SK-N-SH (cell line): Measurements from ENCODE around the gene UGCG.

Experiments used
- CTCF ChIP-seq: fragments of 200-600 bp; sonication (generic); IDR thresholded peaks from 2 replicates; pipeline ENCODE4 v1.6.1; 2017; ENCODE audit warnings: antibody characterized with exemption, mild to moderate bottlenecking, moderate library complexity
- JUND ChIP-seq: IDR thresholded peaks from 2 replicates; pipeline ENCODE4 v1.4.0; 2012
- PBX3 ChIP-seq: IDR thresholded peaks from 2 replicates; pipeline ENCODE4; 2012
- SIN3A ChIP-seq: IDR thresholded peaks from 2 replicates; pipeline ENCODE4 v1.6.1; 2012; ENCODE audit warnings: low read depth, mild to moderate bottlenecking, low read length, moderate library complexity, borderline replicate concordance
- YY1 ChIP-seq: IDR thresholded peaks from 2 replicates; pipeline ENCODE4 v1.4.0; 2012; ENCODE audit warnings: low read depth, mild to moderate bottlenecking
- ZBTB33 ChIP-seq: IDR thresholded peaks from 2 replicates; pipeline ENCODE4 v1.4.0; 2012; ENCODE audit warnings: low read depth, borderline replicate concordance

- TF ChIP-seq CTCF = no peak
- no peak for TF ChIP-seq YY1
- no peak for TF ChIP-seq PBX3
- TF ChIP-seq ZBTB33 = no peak
- no peak for TF ChIP-seq JUND
- no peak for TF ChIP-seq SIN3A
Observed at GRCh38 chr9:111959468-111960359, 63.1 kb downstream of the UGCG start.
